Trophoblast cell (in vitro differentiated cells and primary cell): ENCODE data around the gene ERBB4.
A peak's percentile ranks its signal among the peaks of the same experiment; 100 is the strongest.

Experiments
- DNase-seq, 2 donors: peaks; one replicate each; pipeline ENCODE4 v3.0.0-alpha.2; 2016
- H2AFZ ChIP-seq: 2 replicates; pipeline ENCODE4 v1.6.1; 2013; ENCODE audit warnings: low read length, moderate library complexity, mild to moderate bottlenecking; ENCODE audit not compliant: insufficient read depth, poor library complexity
- H2AK5ac ChIP-seq: 2 replicates; pipeline ENCODE4 v1.6.1; 2013; ENCODE audit warnings: mild to moderate bottlenecking, low read length
- H2BK120ac ChIP-seq: 2 replicates; pipeline ENCODE4 v1.6.1; 2013; ENCODE audit warnings: low read length, mild to moderate bottlenecking, moderate library complexity; ENCODE audit not compliant: insufficient read depth, poor library complexity
- H2BK12ac ChIP-seq: 2 replicates; pipeline ENCODE4 v1.6.1; 2013; ENCODE audit warnings: mild to moderate bottlenecking, low read length, moderate library complexity
- H2BK5ac ChIP-seq: 2 replicates; pipeline ENCODE4 v1.6.1; 2013; ENCODE audit warnings: low read length, low read depth, moderate library complexity, mild to moderate bottlenecking; ENCODE audit not compliant: poor library complexity
- H3K14ac ChIP-seq: 2 replicates; pipeline ENCODE4 v1.6.1; 2013; ENCODE audit warnings: mild to moderate bottlenecking, low read length
- H3K18ac ChIP-seq: 2 replicates; pipeline ENCODE4 v1.6.1; 2013; ENCODE audit warnings: mild to moderate bottlenecking, low read length
- H3K23ac ChIP-seq: 2 replicates; pipeline ENCODE4 v1.6.1; 2013; ENCODE audit warnings: low read length
- H3K27ac ChIP-seq: 2 replicates; pipeline ENCODE4 v1.5.1; 2013; ENCODE audit warnings: low read depth, mild to moderate bottlenecking, inconsistent platforms, low read length, moderate library complexity
- H3K27me3 ChIP-seq: 2 replicates; pipeline ENCODE4 v1.6.1; 2013; ENCODE audit warnings: inconsistent platforms, mild to moderate bottlenecking, low read length, moderate library complexity; ENCODE audit not compliant: insufficient read depth
- H3K36me3 ChIP-seq, 2 experiments: 1 replicate in 1 of 2; 2 replicates in 1 of 2; pipeline ENCODE4 v1.6.1; 2013; ENCODE audit warnings: low read length in 2 of 2, mild to moderate bottlenecking in 2 of 2, moderate library complexity in 1 of 2; ENCODE audit not compliant: insufficient read depth in 2 of 2, control insufficient read depth in 1 of 2
- H3K4ac ChIP-seq: 2 replicates; pipeline ENCODE4 v1.6.1; 2013; ENCODE audit warnings: low read depth, mild to moderate bottlenecking, low read length, moderate library complexity
- H3K4me1 ChIP-seq, 2 experiments: 1 replicate in 1 of 2; 2 replicates in 1 of 2; pipeline ENCODE4 v1.6.1; 2013; ENCODE audit warnings: low read length in 2 of 2, mild to moderate bottlenecking in 2 of 2, moderate library complexity in 1 of 2; ENCODE audit not compliant: insufficient read depth in 2 of 2, control insufficient read depth in 1 of 2
- H3K4me2 ChIP-seq: 2 replicates; pipeline ENCODE4 v1.6.1; 2013; ENCODE audit warnings: inconsistent platforms, mild to moderate bottlenecking, low read length, moderate library complexity
- H3K4me3 ChIP-seq: 2 replicates; pipeline ENCODE4 v1.5.1; 2013; ENCODE audit warnings: mild to moderate bottlenecking, low read depth, low read length, inconsistent platforms
- H3K79me1 ChIP-seq: one replicate; pipeline ENCODE4 v1.6.1; 2013; ENCODE audit warnings: low read length
- H3K79me2 ChIP-seq: 2 replicates; pipeline ENCODE4 v1.6.1; 2013; ENCODE audit warnings: low read length, mild to moderate bottlenecking; ENCODE audit not compliant: control insufficient read depth, insufficient read depth, poor library complexity
- H3K9ac ChIP-seq: 2 replicates; pipeline ENCODE4 v1.6.1; 2013; ENCODE audit warnings: mild to moderate bottlenecking, low read length
- H3K9me3 ChIP-seq: 2 replicates; pipeline ENCODE4 v1.6.1; 2013; ENCODE audit warnings: low read depth, mild to moderate bottlenecking, control low read depth, inconsistent platforms, low read length; ENCODE audit not compliant: insufficient read depth
- H4K12ac ChIP-seq: 2 replicates; pipeline ENCODE4 v1.6.1; 2013; ENCODE audit warnings: low read depth, mild to moderate bottlenecking, low read length, moderate library complexity
- H4K8ac ChIP-seq: 2 replicates; pipeline ENCODE4 v1.6.1; 2013; ENCODE audit warnings: low read depth, mild to moderate bottlenecking, low read length, moderate library complexity
- H4K91ac ChIP-seq: one replicate; pipeline ENCODE4 v1.6.1; 2013; ENCODE audit warnings: low read depth, mild to moderate bottlenecking, low read length, moderate library complexity
- WGBS: extraction: QIAGEN DNeasy Blood & Tissue Kit; methylation state at CpG from one replicate; pipeline ENCODE4 v1.1.7; 2013; ENCODE audit warnings: missing lambda C conversion rate; ENCODE audit not compliant: insufficient read length, insufficient coverage; ENCODE audit errors: extremely low coverage; 5-methylcytosine and 5-hydroxymethylcytosine counted together

Gene ERBB4

GRCh38 chr2:211900000-211900399 is 638.6 kb downstream of the ERBB4 start:
- no peak overlapping the region for H2BK5ac ChIP-seq
- peak in 1 of 2 donors; percentile 0 for DNase-seq
- no peaks in the 10 kb centered on the region for H3K27me3 ChIP-seq
- H3K9ac ChIP-seq: no peak overlapping the region
- no peak overlapping the region for H3K27ac ChIP-seq
- H3K4ac ChIP-seq: no peak overlapping the region
- H3K4me2 ChIP-seq: no peak overlapping the region
- H3K9me3 ChIP-seq: no peaks in the 10 kb centered on the region
- no peak overlapping the region for H4K8ac ChIP-seq
- no peak overlapping the region for H2AFZ ChIP-seq
- no peak overlapping the region for H2AK5ac ChIP-seq
- no peak overlapping the region for H3K18ac ChIP-seq
- WGBS: no CpG with 5 or more reads among the region's 5 CpGs
- H3K79me2 ChIP-seq: no peaks in the 10 kb centered on the region
- no peaks in the 10 kb centered on the region for H3K79me1 ChIP-seq
- H3K36me3 ChIP-seq: no peaks in the 10 kb centered on the region
- no peak overlapping the region for H2BK12ac ChIP-seq
- no peak overlapping the region for H3K4me3 ChIP-seq
- H2BK120ac ChIP-seq: no peak overlapping the region
- no peak overlapping the region for H4K91ac ChIP-seq
- H3K23ac ChIP-seq: no peak overlapping the region
- H3K4me1 ChIP-seq: no peaks in the 10 kb centered on the region
- H4K12ac ChIP-seq: no peak overlapping the region
- H3K14ac ChIP-seq: no peak overlapping the region

- Histone ChIP-seq H3K4me1 (no peaks in the 10 kb centered on the region), H2BK5ac (no peak overlapping the region), H3K9ac (no peak overlapping the region), H3K4me3 (no peak overlapping the region), H3K27me3 (no peaks in the 10 kb centered on the region), H2BK12ac (no peak overlapping the region), H3K9me3 (no peaks in the 10 kb centered on the region), H3K18ac (no peak overlapping the region), H2BK120ac (no peak overlapping the region), H3K14ac (no peak overlapping the region), H3K23ac (no peak overlapping the region), H3K27ac (no peak overlapping the region), H3K79me1 (no peaks in the 10 kb centered on the region), H4K91ac (no peak overlapping the region), H2AFZ (no peak overlapping the region), H3K79me2 (no peaks in the 10 kb centered on the region), H4K12ac (no peak overlapping the region), H3K36me3 (no peaks in the 10 kb centered on the region), H2AK5ac (no peak overlapping the region), H3K4ac (no peak overlapping the region), H4K8ac (no peak overlapping the region), H3K4me2 (no peak overlapping the region)
- DNase-seq: no peak
- 100% methylated on average over 1 of the region's 1 CpG for WGBS
Observed at GRCh38 chr2:211898702-211899101, 639.9 kb downstream of the ERBB4 start.

- no peak overlapping the region for H2AK5ac ChIP-seq
- H3K27ac ChIP-seq: no peak overlapping the region
- H3K14ac ChIP-seq: no peak overlapping the region
- no peak overlapping the region for H3K9ac ChIP-seq
- no peak overlapping the region for H3K18ac ChIP-seq
- H2BK12ac ChIP-seq: no peak overlapping the region
- H3K79me2 ChIP-seq: no peaks in the 10 kb centered on the region
- no peak for DNase-seq
- no peak overlapping the region for H3K4me2 ChIP-seq
- H3K4me1 ChIP-seq: no peaks in the 10 kb centered on the region
- H3K36me3 ChIP-seq: no peaks in the 10 kb centered on the region
- no peaks in the 10 kb centered on the region for H3K27me3 ChIP-seq
- no peak overlapping the region for H3K4me3 ChIP-seq
- no peak overlapping the region for H3K4ac ChIP-seq
- H3K79me1 ChIP-seq: no peaks in the 10 kb centered on the region
- no peak overlapping the region for H2BK120ac ChIP-seq
- no peak overlapping the region for H4K8ac ChIP-seq
- H4K12ac ChIP-seq: no peak overlapping the region
- H2BK5ac ChIP-seq: no peak overlapping the region
- H3K23ac ChIP-seq: no peak overlapping the region
- H4K91ac ChIP-seq: no peak overlapping the region
- no peak overlapping the region for H2AFZ ChIP-seq
- H3K9me3 ChIP-seq: no peaks in the 10 kb centered on the region
- WGBS: no CpG with 5 or more reads among the region's 6 CpGs
Observed at GRCh38 chr2:211881449-211881848, 657.2 kb downstream of the ERBB4 start.

GRCh38 chr2:211879323-211879722 is 659.3 kb downstream of the ERBB4 start:
- Histone ChIP-seq H2AK5ac (no peak overlapping the region), H3K18ac (no peak overlapping the region), H3K27me3 (no peaks in the 10 kb centered on the region), H4K12ac (no peak overlapping the region), H3K79me1 (no peaks in the 10 kb centered on the region), H3K79me2 (no peaks in the 10 kb centered on the region), H3K9ac (no peak overlapping the region), H2AFZ (no peak overlapping the region), H2BK12ac (no peak overlapping the region), H2BK120ac (no peak overlapping the region), H4K8ac (no peak overlapping the region), H3K14ac (no peak overlapping the region), H3K23ac (no peak overlapping the region), H3K27ac (no peak overlapping the region), H3K4me2 (no peak overlapping the region), H3K4me3 (no peak overlapping the region), H3K36me3 (no peaks in the 10 kb centered on the region), H4K91ac (no peak overlapping the region), H3K9me3 (no peaks in the 10 kb centered on the region), H3K4ac (no peak overlapping the region), H3K4me1 (no peaks in the 10 kb centered on the region), H2BK5ac (no peak overlapping the region)
- no peak for DNase-seq
